ENCODE data around the gene PTPN4. TPM values are rescaled to one million over a fixed set of nuclear protein-coding genes. Genes with fewer than 3 reads are reported as not detected.

PTPN4 gene
- total and polyA plus RNA-seq, 10 of the 15 experiments (the other 5 are each of a cell fraction or from before 2014, with no cell fraction given), result 5.0 to 29.7 (median 23.7) TPM

DNA sequence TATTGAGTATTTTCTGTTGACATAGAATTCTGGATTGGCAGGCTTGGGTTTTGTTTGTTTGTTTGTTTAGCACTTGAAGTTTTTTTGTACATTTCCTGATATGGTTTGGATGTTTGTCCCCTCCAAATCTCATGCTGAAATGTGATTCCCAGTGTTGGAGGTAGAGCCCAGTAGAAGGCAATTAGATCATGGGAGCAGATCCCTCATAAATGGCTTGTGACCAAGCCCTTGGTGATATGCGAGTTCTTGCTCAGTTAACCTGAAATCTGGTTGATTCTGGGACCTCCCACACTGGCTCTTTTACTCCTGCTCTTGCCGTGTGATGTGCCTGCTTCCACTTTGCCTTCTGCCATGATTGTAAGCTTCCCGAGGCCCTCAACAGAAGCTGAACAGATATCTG, 98.0 kb downstream of the PTPN4 start (continued):
- TF ChIP-seq, protein P1, sequence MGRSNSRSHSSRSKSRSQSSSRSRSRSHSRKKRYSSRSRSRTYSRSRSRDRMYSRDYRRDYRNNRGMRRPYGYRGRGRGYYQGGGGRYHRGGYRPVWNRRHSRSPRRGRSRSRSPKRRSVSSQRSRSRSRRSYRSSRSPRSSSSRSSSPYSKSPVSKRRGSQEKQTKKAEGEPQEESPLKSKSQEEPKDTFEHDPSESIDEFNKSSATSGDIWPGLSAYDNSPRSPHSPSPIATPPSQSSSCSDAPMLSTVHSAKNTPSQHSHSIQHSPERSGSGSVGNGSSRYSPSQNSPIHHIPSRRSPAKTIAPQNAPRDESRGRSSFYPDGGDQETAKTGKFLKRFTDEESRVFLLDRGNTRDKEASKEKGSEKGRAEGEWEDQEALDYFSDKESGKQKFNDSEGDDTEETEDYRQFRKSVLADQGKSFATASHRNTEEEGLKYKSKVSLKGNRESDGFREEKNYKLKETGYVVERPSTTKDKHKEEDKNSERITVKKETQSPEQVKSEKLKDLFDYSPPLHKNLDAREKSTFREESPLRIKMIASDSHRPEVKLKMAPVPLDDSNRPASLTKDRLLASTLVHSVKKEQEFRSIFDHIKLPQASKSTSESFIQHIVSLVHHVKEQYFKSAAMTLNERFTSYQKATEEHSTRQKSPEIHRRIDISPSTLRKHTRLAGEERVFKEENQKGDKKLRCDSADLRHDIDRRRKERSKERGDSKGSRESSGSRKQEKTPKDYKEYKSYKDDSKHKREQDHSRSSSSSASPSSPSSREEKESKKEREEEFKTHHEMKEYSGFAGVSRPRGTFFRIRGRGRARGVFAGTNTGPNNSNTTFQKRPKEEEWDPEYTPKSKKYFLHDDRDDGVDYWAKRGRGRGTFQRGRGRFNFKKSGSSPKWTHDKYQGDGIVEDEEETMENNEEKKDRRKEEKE (IDR thresholded peaks at IDR 0.05), result no peak
- TF ChIP-seq PML (IDR thresholded peaks at IDR 0.05; ENCODE audit: low read length), result no peak
- TF ChIP-seq E2F8 (IDR thresholded peaks at IDR 0.05; ENCODE audit: low read depth, partially characterized antibody), result no peak
- no peak for TF ChIP-seq ZZZ3 (IDR thresholded peaks at IDR 0.05; ENCODE audit: control insufficient read depth, insufficient read length, low read depth)
- no peak for TF ChIP-seq CBFB (IDR thresholded peaks at IDR 0.05; ENCODE audit: low read depth)
- no peak for TF ChIP-seq NBN (IDR thresholded peaks at IDR 0.05)
- no peak for TF ChIP-seq TCF12 (IDR thresholded peaks at IDR 0.05; ENCODE audit: low read depth, low read length)
- no peak for TF ChIP-seq SKIL (IDR thresholded peaks at IDR 0.05; ENCODE audit: low read depth, poor library complexity, severe bottlenecking)

All from GM12878 (cell line).